ENCODE results near the gene GGA2. TPM values are rescaled to one million over a fixed set of nuclear protein-coding genes. Genes with fewer than 3 reads are reported as not detected.

GGA2 gene
- total RNA-seq, 4 donors from 2014 or later = 36.5 to 50.5 (median 41.5) TPM

GRCh38 chr16:23509441-23509754 is 896 bp downstream of the GGA2 start:
- H3K9me3 ChIP-seq = no peaks in the 10 kb centered on the region
- no peak for ATAC-seq
- WGBS, 2 donors (ENCODE audit: low coverage in 1 of 2) = 0 to 7% methylated on average over 1 to 2 of the region's 5 CpGs
- no peaks in the 10 kb centered on the region for H3K27me3 ChIP-seq
- peak overlapping the region in 3 of 4 donors; percentile 67 to 92 (median 89) for H3K27ac ChIP-seq
- H3K4me1 ChIP-seq = peaks cover 0 to 58% (median 19%) of the 10 kb centered on the region in 3 donors
- peaks cover 0 to 3% of the 10 kb centered on the region in 2 donors for H3K36me3 ChIP-seq
- TF ChIP-seq POLR2A (IDR thresholded peaks at IDR 0.05) (no peak), CTCF (IDR thresholded peaks at IDR 0.05) (no peak), EP300 (IDR thresholded peaks at IDR 0.05) (no peak), POLR2AphosphoS5 (IDR thresholded peaks at IDR 0.05) (no peak)
- H3K4me3 ChIP-seq = peak overlapping the region; percentile 68 to 90

GRCh38 chr16:23508589-23509440 is 1.5 kb downstream of the GGA2 start:
- no peaks in the 10 kb centered on the region for H3K36me3 ChIP-seq
- peak overlapping the region; percentile 68 to 90 for H3K4me3 ChIP-seq
- H3K27me3 ChIP-seq = no peaks in the 10 kb centered on the region
- peak overlapping the region in 3 of 4 donors; percentile 67 to 92 (median 89) for H3K27ac ChIP-seq
- 10 to 15% methylated on average over 18 to 19 of the region's 28 CpGs for WGBS, 2 donors (ENCODE audit: low coverage in 1 of 2)
- ATAC-seq = no peak
- H3K4me1 ChIP-seq = peaks cover 0 to 64% (median 23%) of the 10 kb centered on the region in 3 donors
- no peak for TF ChIP-seq CTCF (IDR thresholded peaks at IDR 0.05)
- no peak for TF ChIP-seq POLR2A (IDR thresholded peaks at IDR 0.05)
- no peak for TF ChIP-seq EP300 (IDR thresholded peaks at IDR 0.05)
- no peak for TF ChIP-seq POLR2AphosphoS5 (IDR thresholded peaks at IDR 0.05)
- H3K9me3 ChIP-seq = no peaks in the 10 kb centered on the region

- Histone ChIP-seq H3K27ac (peak overlapping the region in 1 of 4 donors; percentile 1), H3K27me3 (no peaks in the 10 kb centered on the region), H3K36me3 (peaks cover 0 to 7% of the 10 kb centered on the region in 2 donors), H3K4me1 (peaks cover 0 to 80% (median 23%) of the 10 kb centered on the region in 3 donors), H3K9me3 (no peaks in the 10 kb centered on the region), H3K4me3 (no peak overlapping the region)
- 95 to 99% methylated on average over 7 to 8 of the region's 8 CpGs for WGBS, 2 donors (ENCODE audit: low coverage in 1 of 2)
- TF ChIP-seq POLR2AphosphoS5 (IDR thresholded peaks at IDR 0.05) = no peak
- no peak for TF ChIP-seq EP300 (IDR thresholded peaks at IDR 0.05)
- TF ChIP-seq CTCF (IDR thresholded peaks at IDR 0.05) = no peak
- TF ChIP-seq POLR2A (IDR thresholded peaks at IDR 0.05) = no peak
- no peak for ATAC-seq
Measured at GRCh38 chr16:23506606-23506994, 3.7 kb downstream of the GGA2 start.

- no peak for ATAC-seq
- 66 to 91% methylated on average over 3 to 6 of the region's 7 CpGs for WGBS, 2 donors (ENCODE audit: low coverage in 1 of 2)
- peaks cover 0 to 83% (median 23%) of the 10 kb centered on the region in 3 donors for H3K4me1 ChIP-seq
Measured at GRCh38 chr16:23505671-23506605, 4.4 kb downstream of the GGA2 start.

More at GRCh38 chr16:23505671-23506605, 4.4 kb downstream of the GGA2 start:
- TF ChIP-seq EP300 (IDR thresholded peaks at IDR 0.05) = no peak
- TF ChIP-seq CTCF (IDR thresholded peaks at IDR 0.05) = no peak
- TF ChIP-seq POLR2A (IDR thresholded peaks at IDR 0.05) = no peak
- no peak for TF ChIP-seq POLR2AphosphoS5 (IDR thresholded peaks at IDR 0.05)
- Histone ChIP-seq H3K36me3 (peaks cover 0 to 13% of the 10 kb centered on the region in 2 donors), H3K27ac (peak overlapping the region in 3 of 4 donors; percentile 71 to 77 (median 76)), H3K27me3 (no peaks in the 10 kb centered on the region), H3K4me3 (no peak overlapping the region), H3K9me3 (no peaks in the 10 kb centered on the region)

All from gastroesophageal sphincter (tissue), 4 donors.